CD4-positive, alpha-beta memory T cell (primary cell): ENCODE measurements around the gene KRT84. TPM values are rescaled to one million over a fixed set of nuclear protein-coding genes. Genes with fewer than 3 reads are reported as not detected.
A peak's percentile ranks its signal among the peaks of the same experiment; 100 is the strongest.

Source experiments
- CTCF ChIA-PET: fragments of 350-600 bp; sonication (Branson Sonifier 250); formaldehyde crosslinking; loops from one replicate; lab custom pipeline; 2021; ENCODE audit warnings: inconsistent platforms; ENCODE audit not compliant: partially characterized antibody; lab: Charles Lee
- POLR2A ChIA-PET: fragments of 350-600 bp; sonication (Branson Sonifier 250); formaldehyde crosslinking; loops from one replicate; lab custom pipeline; 2021; ENCODE audit not compliant: partially characterized antibody; lab: Charles Lee
- DNase-seq, 5 donors: peaks; one replicate each; pipeline versions ENCODE4 v3.0.0 to v3.0.0-alpha.2; 2020 to 2022; ENCODE audit warnings: mixed read lengths in 1 of 5
- H3K27ac ChIP-seq: one replicate; pipeline ENCODE4 v1.7.0; 2013; ENCODE audit warnings: low read depth, low read length
- H3K27me3 ChIP-seq: 2 replicates; pipeline ENCODE4 v1.7.0; 2013; ENCODE audit warnings: mild to moderate bottlenecking, low read length, moderate library complexity; ENCODE audit not compliant: insufficient read depth
- H3K36me3 ChIP-seq: 2 replicates; pipeline ENCODE4 v1.7.0; 2013; ENCODE audit warnings: mild to moderate bottlenecking, low read length, moderate library complexity; ENCODE audit not compliant: insufficient read depth
- H3K4me1 ChIP-seq: 2 replicates; pipeline ENCODE4 v1.7.0; 2013; ENCODE audit warnings: mild to moderate bottlenecking, low read length, moderate library complexity; ENCODE audit not compliant: insufficient read depth
- H3K4me3 ChIP-seq, 2 donors: one replicate each; pipeline ENCODE4 v1.7.0; 2013; ENCODE audit warnings: low read length in 2 of 2, mild to moderate bottlenecking in 1 of 2
- H3K9me3 ChIP-seq, 2 donors: one replicate each; pipeline ENCODE4 v1.7.0; 2013; ENCODE audit warnings: low read length in 2 of 2, control low read depth in 1 of 2; ENCODE audit not compliant: control insufficient read depth in 1 of 2
- H3K27ac Mint-ChIP-seq, 7 donors: one replicate each; pipeline ENCODE4 v1.8.0; 2020 to 2021; ENCODE audit warnings: mixed read lengths in 7 of 7, mild to moderate bottlenecking in 6 of 7, inconsistent platforms in 3 of 7, moderate library complexity in 3 of 7
- H3K27me3 Mint-ChIP-seq, 2 donors: one replicate each; pipeline ENCODE4 v1.8.0; 2020 to 2021; ENCODE audit warnings: mixed read lengths in 2 of 2
- H3K36me3 Mint-ChIP-seq, 2 donors: one replicate each; pipeline ENCODE4 v1.8.0; 2020 to 2021; ENCODE audit warnings: mixed read lengths in 2 of 2, inconsistent platforms in 1 of 2, mild to moderate bottlenecking in 1 of 2
- H3K4me1 Mint-ChIP-seq, 4 donors: one replicate each; pipeline ENCODE4 v1.8.0; 2020 to 2021; ENCODE audit warnings: mixed read lengths in 4 of 4, mild to moderate bottlenecking in 1 of 4
- H3K4me3 Mint-ChIP-seq, 8 donors: one replicate each; pipeline ENCODE4 v1.8.0; 2020 to 2021; ENCODE audit warnings: mixed read lengths in 8 of 8, mild to moderate bottlenecking in 7 of 8, moderate library complexity in 6 of 8, inconsistent platforms in 3 of 8
- H3K9me3 Mint-ChIP-seq, 8 donors: one replicate each; pipeline ENCODE4 v1.8.0; 2020 to 2021; ENCODE audit warnings: mixed read lengths in 8 of 8, mild to moderate bottlenecking in 5 of 8, inconsistent platforms in 3 of 8, moderate library complexity in 1 of 8
- intact Hi-C: fragments of 100-400 bp; cut with micrococcal nuclease; formaldehyde crosslinking; loops from one replicate; pipeline ENCODE4 v1.15.1; 2023
- polyA plus RNA-seq, 2 donors: library from polyadenylated mRNA; unstranded; fragments of 300-500 nt; fragmentation: Illumina TruSeq; gene quantifications; one replicate each; pipeline ENCODE4 v1.2.3, GENCODE V29; 2021
- total RNA-seq, 2 experiments: library from RNA; stranded (reverse); gene quantifications; one replicate each; pipeline ENCODE4 v1.2.3, GENCODE V29; 2021

The KRT84 gene
- total and polyA plus RNA-seq, 4 experiments from 2014 or later = not detected

GRCh38 chr12:52355176-52355575 is 30.3 kb downstream of the KRT84 start:
- Mint-ChIP-seq H3K4me3 (no peak overlapping the region), H3K27ac (no peak overlapping the region), H3K9me3 (no peaks in the 10 kb centered on the region), H3K36me3 (no peaks in the 10 kb centered on the region), H3K27me3 (peaks cover 7 to 11% of the 10 kb centered on the region in 2 donors), H3K4me1 (peaks cover 22 to 36% (median 28%) of the 10 kb centered on the region in 4 donors)
- intact Hi-C loops = no loop called here
- peaks cover 31% of the 10 kb centered on the region for H3K4me1 ChIP-seq
- no peaks in the 10 kb centered on the region for H3K9me3 ChIP-seq
- no peaks in the 10 kb centered on the region for H3K27me3 ChIP-seq
- no peak for DNase-seq
- ChIA-PET CTCF (no interaction called here), POLR2A (no interaction called here)
- no peak overlapping the region for H3K4me3 ChIP-seq
- no peaks in the 10 kb centered on the region for H3K36me3 ChIP-seq
- H3K27ac ChIP-seq = no peak overlapping the region

GRCh38 chr12:52354200-52354599 is 31.3 kb downstream of the KRT84 start:
- Histone ChIP-seq H3K9me3 (no peaks in the 10 kb centered on the region), H3K36me3 (no peaks in the 10 kb centered on the region), H3K4me1 (peaks cover 31% of the 10 kb centered on the region), H3K27me3 (no peaks in the 10 kb centered on the region), H3K27ac (no peak overlapping the region), H3K4me3 (no peak overlapping the region)
- Mint-ChIP-seq H3K27ac (no peak overlapping the region), H3K4me1 (peaks cover 23 to 34% (median 26%) of the 10 kb centered on the region in 4 donors), H3K9me3 (no peaks in the 10 kb centered on the region), H3K4me3 (no peak overlapping the region), H3K27me3 (peaks cover 7% of the 10 kb centered on the region in 2 donors), H3K36me3 (no peaks in the 10 kb centered on the region)
- ChIA-PET POLR2A (no interaction called here), CTCF (no interaction called here)
- intact Hi-C loops = no loop called here
- no peak for DNase-seq

- H3K27me3 ChIP-seq = no peaks in the 10 kb centered on the region
- no peaks in the 10 kb centered on the region for H3K9me3 ChIP-seq
- H3K4me3 ChIP-seq = no peak overlapping the region
- Mint-ChIP-seq H3K9me3 (no peaks in the 10 kb centered on the region), H3K27me3 (peaks cover 7% of the 10 kb centered on the region in 2 donors), H3K36me3 (no peaks in the 10 kb centered on the region), H3K4me1 (peaks cover 20 to 32% (median 23%) of the 10 kb centered on the region in 4 donors), H3K27ac (no peak overlapping the region), H3K4me3 (no peak overlapping the region)
- DNase-seq = no peak
- H3K4me1 ChIP-seq = peaks cover 27% of the 10 kb centered on the region
- no peaks in the 10 kb centered on the region for H3K36me3 ChIP-seq
- ChIA-PET CTCF (no interaction called here), POLR2A (no interaction called here)
- no peak overlapping the region for H3K27ac ChIP-seq
- intact Hi-C loops = no loop called here
Observed at GRCh38 chr12:52353766-52354165, 31.7 kb downstream of the KRT84 start.

- no peaks in the 10 kb centered on the region for H3K36me3 Mint-ChIP-seq
- H3K27me3 Mint-ChIP-seq = peaks cover 7% of the 10 kb centered on the region in 2 donors
- ChIA-PET POLR2A (no interaction called here), CTCF (interaction anchor here (1.8 kb wide), 1 partner anchor 25 kb away, joined by 9 read pairs; no protein-coding TSS in a partner anchor)
- no peaks in the 10 kb centered on the region for H3K9me3 Mint-ChIP-seq
- H3K27ac Mint-ChIP-seq = peak overlapping the region in 2 of 7 donors; percentile 27 to 30
- DNase-seq = no peak
- H3K4me1 Mint-ChIP-seq = peaks cover 15 to 25% (median 18%) of the 10 kb centered on the region in 4 donors
- Histone ChIP-seq H3K9me3 (no peaks in the 10 kb centered on the region), H3K4me1 (peaks cover 19% of the 10 kb centered on the region), H3K36me3 (no peaks in the 10 kb centered on the region), H3K4me3 (no peak overlapping the region), H3K27ac (no peak overlapping the region), H3K27me3 (no peaks in the 10 kb centered on the region)
- H3K4me3 Mint-ChIP-seq = no peak overlapping the region
- intact Hi-C loops = no loop called here
Observed at GRCh38 chr12:52352951-52353350, 32.5 kb downstream of the KRT84 start.

- peaks cover 5 to 7% of the 10 kb centered on the region in 2 donors for H3K27me3 Mint-ChIP-seq
- peak; percentile 54 to 82 (median 73) for DNase-seq
Observed at GRCh38 chr12:52351196-52352059, 34.0 kb downstream of the KRT84 start.

GRCh38 chr12:52350786-52351185 is 34.7 kb downstream of the KRT84 start:
- POLR2A ChIA-PET = no interaction called here
- no peaks in the 10 kb centered on the region for H3K27me3 ChIP-seq
- intact Hi-C loops = no loop called here
- H3K4me3 ChIP-seq = no peak overlapping the region
- peak overlapping the region in 2 of 7 donors; percentile 21 to 57 for H3K27ac Mint-ChIP-seq
- H3K9me3 ChIP-seq = no peaks in the 10 kb centered on the region
- no peaks in the 10 kb centered on the region for H3K9me3 Mint-ChIP-seq
- H3K4me3 Mint-ChIP-seq = peak overlapping the region in 1 of 8 donors; percentile 23
- H3K4me1 ChIP-seq = peaks cover 19% of the 10 kb centered on the region
- CTCF ChIA-PET = interaction anchor here (0.5 to 1.7 kb wide), 3 partner anchors 23 to 194 kb away, joined by 3 to 5 read pairs (median 5); no protein-coding TSS in a partner anchor
- H3K27ac ChIP-seq = no peak overlapping the region
- peaks cover 5 to 7% of the 10 kb centered on the region in 2 donors for H3K27me3 Mint-ChIP-seq
- H3K36me3 Mint-ChIP-seq = no peaks in the 10 kb centered on the region
- no peaks in the 10 kb centered on the region for H3K36me3 ChIP-seq
- peaks cover 15 to 23% (median 18%) of the 10 kb centered on the region in 4 donors for H3K4me1 Mint-ChIP-seq
- no peak for DNase-seq

More at GRCh38 chr12:52351196-52352059, 34.0 kb downstream of the KRT84 start:
- Mint-ChIP-seq H3K4me1 (peaks cover 15 to 23% (median 18%) of the 10 kb centered on the region in 4 donors), H3K27ac (peak overlapping the region in 6 of 7 donors; percentile 1 to 81 (median 30)), H3K36me3 (no peaks in the 10 kb centered on the region), H3K9me3 (no peaks in the 10 kb centered on the region), H3K4me3 (peak overlapping the region in 6 of 8 donors; percentile 1 to 74 (median 36))
- no peaks in the 10 kb centered on the region for H3K27me3 ChIP-seq
- H3K9me3 ChIP-seq = no peaks in the 10 kb centered on the region
- CTCF ChIA-PET = interaction anchor here (0.5 to 1.8 kb wide), 4 partner anchors 23 to 195 kb away, joined by 3 to 9 read pairs (median 4); no protein-coding TSS in a partner anchor
- H3K36me3 ChIP-seq = no peaks in the 10 kb centered on the region
- no peak overlapping the region for H3K4me3 ChIP-seq
- H3K4me1 ChIP-seq = peaks cover 19% of the 10 kb centered on the region
- intact Hi-C loops = no loop called here
- no peak overlapping the region for H3K27ac ChIP-seq
- POLR2A ChIA-PET = no interaction called here

GRCh38 chr12:52350021-52350620 is 35.3 kb downstream of the KRT84 start:
- Mint-ChIP-seq H3K9me3 (no peaks in the 10 kb centered on the region), H3K4me3 (no peak overlapping the region), H3K27ac (no peak overlapping the region), H3K36me3 (no peaks in the 10 kb centered on the region), H3K27me3 (peaks cover 5 to 7% of the 10 kb centered on the region in 2 donors), H3K4me1 (peaks cover 15 to 23% (median 18%) of the 10 kb centered on the region in 4 donors)
- Histone ChIP-seq H3K4me3 (no peak overlapping the region), H3K27me3 (no peaks in the 10 kb centered on the region), H3K27ac (no peak overlapping the region), H3K9me3 (no peaks in the 10 kb centered on the region), H3K4me1 (peaks cover 19% of the 10 kb centered on the region), H3K36me3 (no peaks in the 10 kb centered on the region)
- intact Hi-C loops = no loop called here
- POLR2A ChIA-PET = no interaction called here
- CTCF ChIA-PET = interaction anchor here (1.5 to 1.7 kb wide), 2 partner anchors 23 to 193 kb away, joined by 5 read pairs; no protein-coding TSS in a partner anchor
- DNase-seq = no peak
